Stomach smooth muscle (tissue), 2 donors: ENCODE results near the gene ZNF579.

Experiments
- H3K27ac ChIP-seq: one replicate; pipeline ENCODE4 v1.7.0; 2013; ENCODE audit warnings: mild to moderate bottlenecking, low read length, inconsistent platforms
- H3K27me3 ChIP-seq, 2 donors: one replicate each; pipeline ENCODE4 v1.7.0; 2013; ENCODE audit warnings: low read length in 2 of 2; ENCODE audit not compliant: insufficient read depth in 2 of 2, control insufficient read depth in 1 of 2
- H3K36me3 ChIP-seq, 2 donors: one replicate each; pipeline ENCODE4 v1.7.0; 2013; ENCODE audit warnings: low read length in 2 of 2; ENCODE audit not compliant: control insufficient read depth in 2 of 2, insufficient read depth in 2 of 2
- H3K4me1 ChIP-seq: one replicate; pipeline ENCODE4 v1.7.0; 2013; ENCODE audit warnings: low read length; ENCODE audit not compliant: control insufficient read depth, insufficient read depth
- H3K4me3 ChIP-seq, 2 donors: one replicate each; pipeline ENCODE4 v1.7.0; 2013; ENCODE audit warnings: low read length in 2 of 2
- H3K9ac ChIP-seq, 2 donors: one replicate each; pipeline ENCODE4 v1.7.0; 2013; ENCODE audit warnings: low read length in 2 of 2, mild to moderate bottlenecking in 1 of 2
- H3K9me3 ChIP-seq, 2 donors: one replicate each; pipeline ENCODE4 v1.7.0; 2013; ENCODE audit warnings: low read length in 2 of 2; ENCODE audit not compliant: control insufficient read depth in 2 of 2
- donor health status: healthy.
- donor health status: Pancreatic carcinoma.

ZNF579 gene

GRCh38 chr19:55528030-55528803 lies 52.4 kb downstream of the ZNF579 start:
- no peaks in the 10 kb centered on the region for H3K9me3 ChIP-seq
- H3K4me1 ChIP-seq = peaks cover 8% of the 10 kb centered on the region
- no peak overlapping the region for H3K4me3 ChIP-seq
- H3K27ac ChIP-seq = no peak overlapping the region
- H3K9ac ChIP-seq = no peak overlapping the region
- H3K27me3 ChIP-seq = peaks cover 4 to 22% of the 10 kb centered on the region in 2 donors
- H3K36me3 ChIP-seq = no peaks in the 10 kb centered on the region

GRCh38 chr19:55527197-55528029 lies 53.2 kb downstream of the ZNF579 start:
- Histone ChIP-seq H3K27me3 (peaks cover 4 to 22% of the 10 kb centered on the region in 2 donors), H3K9ac (no peak overlapping the region), H3K4me1 (peaks cover 8% of the 10 kb centered on the region), H3K36me3 (no peaks in the 10 kb centered on the region), H3K4me3 (no peak overlapping the region), H3K9me3 (no peaks in the 10 kb centered on the region), H3K27ac (no peak overlapping the region)
